ENCODE measurements around the gene MGAT4C. TPM values are rescaled to one million over a fixed set of nuclear protein-coding genes. Genes with fewer than 3 reads are reported as not detected.
"Not testable (repeated sequence)": the region's sequence is repeated elsewhere in the genome, so short reads cannot be mapped to it uniquely, and the experiment has no call there.

MGAT4C gene
- total RNA-seq, 4 donors from 2014 or later, result 0.14 to 0.75 (median 0.16) TPM; not detected in 1

GRCh38 chr12:86139671-86140070 is 116.5 kb downstream of the MGAT4C start:
- WGBS, 2 donors (ENCODE audit: low coverage in 1 of 2), result 64 to 90% methylated on average over 1 of the region's 1 CpG
- in situ Hi-C loops (cut with MboI; ENCODE audit: low pct_ligation_motif_present in 1 of 4, low pct_unique_long_range_greater_than_20kb in 1 of 4, low sequenced_read_pairs in 3 of 4), result no loop called here

GRCh38 chr12:86138770-86139169 is 117.4 kb downstream of the MGAT4C start:
- no peaks in the 10 kb centered on the region for H3K36me3 ChIP-seq
- 52 to 61% methylated on average over 2 of the region's 2 CpGs for WGBS, 2 donors (ENCODE audit: low coverage in 1 of 2)
- no peaks in the 10 kb centered on the region for H3K9me3 ChIP-seq
- TF ChIP-seq POLR2A (IDR thresholded peaks at IDR 0.05) (no peak), POLR2AphosphoS5 (IDR thresholded peaks at IDR 0.05) (no peak), EP300 (IDR thresholded peaks at IDR 0.05; ENCODE audit: low read depth) (no peak)
- TF ChIP-seq, protein P1, sequence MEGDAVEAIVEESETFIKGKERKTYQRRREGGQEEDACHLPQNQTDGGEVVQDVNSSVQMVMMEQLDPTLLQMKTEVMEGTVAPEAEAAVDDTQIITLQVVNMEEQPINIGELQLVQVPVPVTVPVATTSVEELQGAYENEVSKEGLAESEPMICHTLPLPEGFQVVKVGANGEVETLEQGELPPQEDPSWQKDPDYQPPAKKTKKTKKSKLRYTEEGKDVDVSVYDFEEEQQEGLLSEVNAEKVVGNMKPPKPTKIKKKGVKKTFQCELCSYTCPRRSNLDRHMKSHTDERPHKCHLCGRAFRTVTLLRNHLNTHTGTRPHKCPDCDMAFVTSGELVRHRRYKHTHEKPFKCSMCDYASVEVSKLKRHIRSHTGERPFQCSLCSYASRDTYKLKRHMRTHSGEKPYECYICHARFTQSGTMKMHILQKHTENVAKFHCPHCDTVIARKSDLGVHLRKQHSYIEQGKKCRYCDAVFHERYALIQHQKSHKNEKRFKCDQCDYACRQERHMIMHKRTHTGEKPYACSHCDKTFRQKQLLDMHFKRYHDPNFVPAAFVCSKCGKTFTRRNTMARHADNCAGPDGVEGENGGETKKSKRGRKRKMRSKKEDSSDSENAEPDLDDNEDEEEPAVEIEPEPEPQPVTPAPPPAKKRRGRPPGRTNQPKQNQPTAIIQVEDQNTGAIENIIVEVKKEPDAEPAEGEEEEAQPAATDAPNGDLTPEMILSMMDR (IDR thresholded peaks at IDR 0.05), result no peak
- H3K27me3 ChIP-seq, result no peaks in the 10 kb centered on the region
- no peaks in the 10 kb centered on the region for H3K4me1 ChIP-seq
- intact Hi-C loops (cut with DNase I; ENCODE audit: low total_unique reads), result no loop called here
- no peak overlapping the region for H3K27ac ChIP-seq
- H3K4me3 ChIP-seq, result no peak overlapping the region
- in situ Hi-C loops (cut with MboI; ENCODE audit: low pct_ligation_motif_present in 1 of 4, low pct_unique_long_range_greater_than_20kb in 1 of 4, low sequenced_read_pairs in 3 of 4), result no loop called here
- no peak for DNase-seq

More at GRCh38 chr12:86139671-86140070, 116.5 kb downstream of the MGAT4C start:
- TF ChIP-seq, protein P1 (IDR thresholded peaks at IDR 0.05), result no peak
- TF ChIP-seq EP300 (IDR thresholded peaks at IDR 0.05; ENCODE audit: low read depth) (no peak), POLR2A (IDR thresholded peaks at IDR 0.05) (no peak), POLR2AphosphoS5 (IDR thresholded peaks at IDR 0.05) (no peak)
- no peaks in the 10 kb centered on the region for H3K4me1 ChIP-seq
- H3K27me3 ChIP-seq, result no peaks in the 10 kb centered on the region
- no peak overlapping the region for H3K4me3 ChIP-seq
- H3K9me3 ChIP-seq, result no peaks in the 10 kb centered on the region
- H3K27ac ChIP-seq, result no peak overlapping the region
- intact Hi-C loops (cut with DNase I; ENCODE audit: low total_unique reads), result no loop called here
- DNase-seq, result no peak
- no peaks in the 10 kb centered on the region for H3K36me3 ChIP-seq

DNA sequence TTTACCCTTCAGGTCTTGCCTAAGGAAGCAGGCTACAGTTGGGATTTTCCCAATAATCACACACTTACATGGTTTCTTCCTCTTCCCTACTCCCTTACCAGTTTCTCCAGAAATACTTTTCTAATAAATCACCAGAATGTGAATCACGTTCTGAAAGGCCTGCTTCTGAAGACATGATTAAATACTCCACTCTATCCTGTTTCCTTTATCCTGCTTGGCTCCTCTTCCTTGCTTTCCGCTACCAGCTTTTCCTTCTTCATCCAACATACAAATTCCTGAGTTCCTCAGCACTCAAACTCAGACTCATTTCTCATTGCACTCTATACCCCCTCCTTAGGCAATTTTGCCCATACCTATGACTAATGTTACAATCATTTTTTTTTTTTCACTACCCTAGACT is 118.3 kb downstream of the MGAT4C start:
- H3K4me3 ChIP-seq, result no peak overlapping the region
- in situ Hi-C loops (cut with MboI; ENCODE audit: low pct_ligation_motif_present in 1 of 4, low pct_unique_long_range_greater_than_20kb in 1 of 4, low sequenced_read_pairs in 3 of 4), result no loop called here
- no peak for TF ChIP-seq POLR2AphosphoS5 (IDR thresholded peaks at IDR 0.05)
- TF ChIP-seq EP300 (IDR thresholded peaks at IDR 0.05; ENCODE audit: low read depth), result no peak
- TF ChIP-seq, protein P1 (IDR thresholded peaks at IDR 0.05), result no peak
- TF ChIP-seq POLR2A (IDR thresholded peaks at IDR 0.05), result no peak
- no peak for DNase-seq
- WGBS, 2 donors (ENCODE audit: low coverage in 1 of 2), result 35 to 47% methylated on average over 2 of the region's 2 CpGs
- H3K27me3 ChIP-seq, result no peaks in the 10 kb centered on the region
- intact Hi-C loops (cut with DNase I; ENCODE audit: low total_unique reads), result no loop called here
- no peaks in the 10 kb centered on the region for H3K9me3 ChIP-seq
- no peaks in the 10 kb centered on the region for H3K4me1 ChIP-seq
- H3K27ac ChIP-seq, result no peak overlapping the region
- no peaks in the 10 kb centered on the region for H3K36me3 ChIP-seq

GRCh38 chr12:86134561-86134960 is 121.6 kb downstream of the MGAT4C start:
- TF ChIP-seq POLR2A (IDR thresholded peaks at IDR 0.05) (no peak), EP300 (IDR thresholded peaks at IDR 0.05; ENCODE audit: low read depth) (no peak), POLR2AphosphoS5 (IDR thresholded peaks at IDR 0.05) (no peak)
- TF ChIP-seq, protein P1 (IDR thresholded peaks at IDR 0.05), result no peak
- DNase-seq, result no peak
- H3K27me3 ChIP-seq, result no peaks in the 10 kb centered on the region
- intact Hi-C loops (cut with DNase I; ENCODE audit: low total_unique reads), result no loop called here
- no peak overlapping the region for H3K4me3 ChIP-seq
- H3K9me3 ChIP-seq, result no peaks in the 10 kb centered on the region
- no peak overlapping the region for H3K27ac ChIP-seq
- in situ Hi-C loops (cut with MboI; ENCODE audit: low pct_ligation_motif_present in 1 of 4, low pct_unique_long_range_greater_than_20kb in 1 of 4, low sequenced_read_pairs in 3 of 4), result no loop called here
- no peaks in the 10 kb centered on the region for H3K36me3 ChIP-seq
- WGBS, 2 donors (ENCODE audit: low coverage in 1 of 2), result 59 to 66% methylated on average over 3 of the region's 3 CpGs
- no peaks in the 10 kb centered on the region for H3K4me1 ChIP-seq

DNA sequence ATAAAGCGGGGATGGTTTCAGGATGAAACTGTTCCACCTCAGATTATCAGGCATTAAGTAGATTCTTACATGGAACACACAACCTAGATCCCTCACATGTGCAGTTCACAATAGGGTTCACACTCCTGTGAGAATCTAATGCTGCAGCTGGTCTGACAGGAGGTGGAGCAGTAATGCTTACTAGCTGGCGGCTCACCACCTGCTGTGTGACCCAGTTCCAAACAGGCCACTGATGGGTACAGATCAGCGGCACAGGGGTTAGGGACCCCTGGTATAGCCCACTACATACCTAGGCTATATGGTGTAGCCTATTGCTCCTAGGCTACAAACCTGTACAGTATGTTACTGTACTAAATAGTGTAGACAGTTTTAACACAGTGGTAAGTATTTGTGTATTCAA is 129.3 kb downstream of the MGAT4C start:
- H3K27ac ChIP-seq; H3K27me3 ChIP-seq; H3K36me3 ChIP-seq; DNase-seq; intact Hi-C loops (cut with DNase I; ENCODE audit: low total_unique reads); in situ Hi-C loops (cut with MboI; ENCODE audit: low pct_ligation_motif_present in 1 of 4, low pct_unique_long_range_greater_than_20kb in 1 of 4, low sequenced_read_pairs in 3 of 4); H3K4me3 ChIP-seq; H3K4me1 ChIP-seq; H3K9me3 ChIP-seq: not testable (repeated sequence)
- WGBS, 2 donors (ENCODE audit: low coverage in 1 of 2), result 75 to 80% methylated on average over 1 to 3 of the region's 3 CpGs
